ENCODE data around the gene ATP11C.

ATP11C gene

DNA sequence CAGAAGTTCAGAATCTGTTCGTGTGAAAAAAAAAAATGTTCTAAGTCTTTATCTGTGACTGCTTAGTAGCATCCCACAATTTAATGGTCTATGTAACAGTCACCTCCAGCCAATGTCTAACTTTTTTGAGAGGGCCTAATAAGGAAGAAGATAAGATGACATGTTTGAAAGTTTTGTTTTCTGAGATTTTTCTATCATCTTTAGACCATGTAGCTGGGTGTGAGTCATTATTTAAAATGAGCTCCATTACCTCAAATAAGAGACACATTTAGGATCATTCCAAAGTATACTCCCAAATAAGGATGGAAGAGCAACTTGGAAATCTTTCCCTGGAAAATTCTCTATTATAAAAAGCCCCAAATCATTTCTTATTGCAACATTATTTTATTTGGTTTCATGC, 196.7 kb downstream of the ATP11C start:
- in situ Hi-C loops (cut with MboI; ENCODE audit: low sequenced_read_pairs, unreplicated experiment) = no loop called here
- no peak for DNase-seq (ENCODE audit: low spot score)
- TF ChIP-seq, protein P1, sequence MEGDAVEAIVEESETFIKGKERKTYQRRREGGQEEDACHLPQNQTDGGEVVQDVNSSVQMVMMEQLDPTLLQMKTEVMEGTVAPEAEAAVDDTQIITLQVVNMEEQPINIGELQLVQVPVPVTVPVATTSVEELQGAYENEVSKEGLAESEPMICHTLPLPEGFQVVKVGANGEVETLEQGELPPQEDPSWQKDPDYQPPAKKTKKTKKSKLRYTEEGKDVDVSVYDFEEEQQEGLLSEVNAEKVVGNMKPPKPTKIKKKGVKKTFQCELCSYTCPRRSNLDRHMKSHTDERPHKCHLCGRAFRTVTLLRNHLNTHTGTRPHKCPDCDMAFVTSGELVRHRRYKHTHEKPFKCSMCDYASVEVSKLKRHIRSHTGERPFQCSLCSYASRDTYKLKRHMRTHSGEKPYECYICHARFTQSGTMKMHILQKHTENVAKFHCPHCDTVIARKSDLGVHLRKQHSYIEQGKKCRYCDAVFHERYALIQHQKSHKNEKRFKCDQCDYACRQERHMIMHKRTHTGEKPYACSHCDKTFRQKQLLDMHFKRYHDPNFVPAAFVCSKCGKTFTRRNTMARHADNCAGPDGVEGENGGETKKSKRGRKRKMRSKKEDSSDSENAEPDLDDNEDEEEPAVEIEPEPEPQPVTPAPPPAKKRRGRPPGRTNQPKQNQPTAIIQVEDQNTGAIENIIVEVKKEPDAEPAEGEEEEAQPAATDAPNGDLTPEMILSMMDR (IDR thresholded peaks at IDR 0.05; ENCODE audit: borderline replicate concordance, control extremely low read depth, extremely low read depth, insufficient read depth, missing control alignments) = no peak

DNA sequence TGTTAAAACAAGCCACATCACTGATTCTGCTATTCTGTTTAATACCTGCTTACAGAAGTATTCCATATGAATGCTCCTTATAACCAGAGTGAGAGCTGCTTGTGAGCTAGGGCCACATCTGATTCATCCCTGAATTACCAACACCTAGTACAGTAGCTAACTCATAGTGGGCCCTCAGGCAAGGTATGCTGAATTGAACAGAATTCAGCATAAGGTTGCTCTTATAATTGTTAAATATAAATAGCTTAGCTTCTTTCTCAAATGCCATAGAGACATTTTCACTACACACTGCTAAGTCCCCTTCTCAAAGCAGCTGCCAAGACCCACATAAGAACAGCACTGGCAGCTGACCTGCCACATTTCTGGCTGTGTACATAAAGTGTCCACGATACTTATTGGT, 197.9 kb downstream of the ATP11C start:
- in situ Hi-C loops (cut with MboI; ENCODE audit: low sequenced_read_pairs, unreplicated experiment) = no loop called here
- TF ChIP-seq, protein P1 (IDR thresholded peaks at IDR 0.05; ENCODE audit: borderline replicate concordance, control extremely low read depth, extremely low read depth, insufficient read depth, missing control alignments) = no peak
- no peak for DNase-seq (ENCODE audit: low spot score)

DNA sequence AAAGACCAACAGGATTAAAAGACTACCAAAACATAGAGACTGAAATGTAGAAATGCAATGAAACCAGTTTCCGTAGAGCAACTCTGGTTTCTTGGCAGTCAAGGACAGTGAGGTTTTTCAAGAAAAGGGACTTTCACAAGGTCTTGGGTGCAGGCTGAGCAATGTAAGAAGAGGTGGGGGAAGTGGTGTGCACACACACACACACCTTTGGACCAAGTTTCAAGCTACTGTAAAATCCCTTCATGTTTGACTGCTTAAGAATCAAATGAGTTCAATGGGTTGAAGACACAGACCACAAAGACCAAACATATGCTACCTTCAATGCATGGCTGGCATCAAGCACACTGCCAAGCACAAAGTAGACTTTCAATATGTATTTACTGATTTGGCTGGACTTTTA, 207.1 kb downstream of the ATP11C start:
- DNase-seq (ENCODE audit: low spot score) = no peak
- in situ Hi-C loops (cut with MboI; ENCODE audit: low sequenced_read_pairs, unreplicated experiment) = no loop called here
- TF ChIP-seq, protein P1 (IDR thresholded peaks at IDR 0.05; ENCODE audit: borderline replicate concordance, control extremely low read depth, extremely low read depth, insufficient read depth, missing control alignments) = no peak

DNA sequence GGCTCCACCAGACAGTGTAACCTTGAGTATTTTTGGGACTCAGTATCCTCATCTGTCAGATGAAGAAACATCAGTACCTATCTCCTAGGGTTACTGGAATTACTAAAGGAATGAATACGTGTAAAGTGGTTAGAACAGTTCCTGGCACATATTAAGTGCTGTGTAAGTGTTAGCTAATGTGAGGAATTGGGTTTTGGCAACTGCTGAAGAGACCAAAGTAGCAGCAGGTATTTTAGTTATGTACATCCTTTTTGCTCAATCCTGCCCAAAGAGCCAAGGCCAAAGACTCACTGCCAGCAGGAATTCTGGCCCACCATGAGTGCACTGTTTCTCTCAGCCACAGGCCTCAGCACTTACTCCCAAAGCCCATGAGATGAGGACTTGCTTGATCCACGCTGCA, 208.2 kb downstream of the ATP11C start:
- TF ChIP-seq, protein P1 (IDR thresholded peaks at IDR 0.05; ENCODE audit: borderline replicate concordance, control extremely low read depth, extremely low read depth, insufficient read depth, missing control alignments) = no peak
- in situ Hi-C loops (cut with MboI; ENCODE audit: low sequenced_read_pairs, unreplicated experiment) = no loop called here
- no peak for DNase-seq (ENCODE audit: low spot score)

DNA sequence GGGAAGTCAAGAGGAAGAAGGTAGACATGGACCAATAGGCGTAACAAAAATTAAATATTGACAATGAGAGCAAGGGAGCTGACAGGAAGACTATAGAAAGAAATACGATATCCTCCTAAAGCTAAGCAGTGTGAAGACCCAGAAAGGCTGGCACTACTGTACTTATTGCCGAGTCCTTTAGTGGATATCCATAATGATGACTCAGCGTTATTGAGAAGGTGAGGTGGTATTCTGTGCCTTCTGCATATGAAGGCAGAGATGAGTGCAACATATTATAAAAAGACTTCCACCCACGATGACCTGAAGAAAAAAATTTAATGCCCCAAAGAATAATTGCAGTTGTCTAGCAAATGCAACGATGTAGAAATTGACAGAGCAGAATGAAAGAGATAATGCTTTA, 211.9 kb downstream of the ATP11C start:
- no peak for DNase-seq (ENCODE audit: low spot score)
- in situ Hi-C loops (cut with MboI; ENCODE audit: low sequenced_read_pairs, unreplicated experiment) = no loop called here
- TF ChIP-seq, protein P1 (IDR thresholded peaks at IDR 0.05; ENCODE audit: borderline replicate concordance, control extremely low read depth, extremely low read depth, insufficient read depth, missing control alignments) = no peak

DNA sequence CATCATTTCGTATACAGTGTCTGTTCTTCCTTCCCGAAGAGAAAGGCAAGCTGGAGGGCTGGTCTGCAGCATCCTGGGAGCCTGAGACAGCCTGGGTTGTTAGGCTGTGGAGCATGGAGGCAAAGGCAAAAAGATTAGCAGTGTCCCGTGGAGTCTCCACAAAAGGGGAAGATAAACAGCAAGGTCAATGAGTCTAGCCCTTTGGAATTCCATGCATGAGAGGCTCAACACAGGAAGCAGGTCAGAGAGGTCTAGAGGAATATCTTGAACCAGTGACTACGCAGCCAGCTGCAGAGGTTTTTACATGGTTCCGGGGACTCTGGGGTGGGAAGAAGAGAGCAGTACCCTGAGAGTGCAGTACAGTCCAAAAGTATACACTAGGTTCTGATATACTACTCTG, 212.7 kb downstream of the ATP11C start:
- TF ChIP-seq, protein P1 (IDR thresholded peaks at IDR 0.05; ENCODE audit: borderline replicate concordance, control extremely low read depth, extremely low read depth, insufficient read depth, missing control alignments) = no peak
- in situ Hi-C loops (cut with MboI; ENCODE audit: low sequenced_read_pairs, unreplicated experiment) = no loop called here
- DNase-seq (ENCODE audit: low spot score) = no peak

DNA sequence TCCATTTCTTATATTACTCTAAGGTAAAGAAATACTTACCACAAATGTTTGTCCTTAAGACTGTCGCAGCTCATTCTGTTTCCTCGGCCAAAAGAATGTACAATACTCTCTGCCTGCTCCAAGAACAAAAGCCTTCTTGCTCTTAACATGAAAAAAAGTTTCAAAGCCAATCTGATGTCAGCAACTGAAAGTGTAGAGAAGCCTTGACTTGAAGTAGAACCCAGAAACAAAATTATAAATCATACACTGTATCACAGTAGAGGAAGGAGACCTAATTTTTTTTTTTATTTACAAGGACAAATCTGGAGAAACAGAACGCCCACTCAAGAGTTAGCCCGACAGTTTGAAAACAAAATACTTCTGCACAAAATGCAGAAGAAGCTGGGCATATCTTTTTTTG, 224.8 kb downstream of the ATP11C start, which contains the start of gene MCF2:
Gene MCF2 (minus strand): TSS at position 101 of the 400 bp plus-strand sequence. CDS start 56,423 bp downstream, outside the sequence.
- DNase-seq (ENCODE audit: low spot score) = no peak
- TF ChIP-seq, protein P1 (IDR thresholded peaks at IDR 0.05; ENCODE audit: borderline replicate concordance, control extremely low read depth, extremely low read depth, insufficient read depth, missing control alignments) = no peak
- in situ Hi-C loops (cut with MboI; ENCODE audit: low sequenced_read_pairs, unreplicated experiment) = no loop called here
